GM11168 (cell line): ENCODE data around the gene BPTF.
"Not testable (repeated sequence)": the region's sequence is repeated elsewhere in the genome, so short reads cannot be mapped to it uniquely, and the experiment has no call there.

Experiments
- in situ Hi-C: fragments of 300-500 bp; cut with MboI; formaldehyde crosslinking; loops from one replicate; pipeline ENCODE4 v1.12.0; 2022; ENCODE audit warnings: low sequenced_read_pairs; ENCODE audit not compliant: unreplicated experiment

BPTF gene

DNA sequence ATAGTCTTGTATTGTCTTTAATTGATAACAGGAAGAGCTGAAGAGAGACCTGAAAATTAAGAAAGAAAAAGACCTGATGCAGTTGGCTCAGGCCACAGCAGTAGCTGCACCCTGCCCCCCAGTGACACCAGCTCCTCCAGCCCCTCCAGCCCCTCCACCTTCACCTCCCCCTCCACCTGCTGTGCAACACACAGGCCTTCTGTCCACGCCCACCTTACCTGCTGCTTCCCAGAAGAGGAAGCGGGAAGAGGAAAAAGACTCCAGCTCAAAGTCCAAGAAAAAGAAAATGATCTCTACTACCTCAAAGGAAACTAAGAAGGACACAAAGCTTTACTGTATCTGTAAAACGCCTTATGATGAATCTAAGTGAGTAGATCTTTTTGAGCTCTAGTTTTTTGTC lies 134.2 kb downstream of the BPTF start:
- in situ Hi-C loops: no loop called here

DNA sequence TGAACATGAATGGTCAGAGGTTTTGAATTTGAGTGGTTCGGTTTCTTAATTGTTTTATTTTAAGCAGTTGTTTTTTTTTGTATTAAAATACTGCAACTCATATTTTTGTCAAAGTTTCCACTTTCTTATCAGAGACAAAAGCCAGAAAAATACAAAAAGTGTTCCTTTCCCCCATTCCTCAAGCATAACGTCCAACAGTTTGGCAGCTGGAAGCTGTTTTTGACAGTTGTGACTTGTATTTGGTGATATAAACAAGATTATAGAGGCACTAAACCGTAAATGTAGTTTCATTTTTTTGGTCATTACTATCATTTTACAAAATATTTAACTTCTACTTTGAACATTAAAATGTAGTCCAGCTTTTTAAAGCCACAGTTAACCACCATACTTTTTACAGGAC lies 135.0 kb downstream of the BPTF start:
- in situ Hi-C loops: not testable (repeated sequence)

DNA sequence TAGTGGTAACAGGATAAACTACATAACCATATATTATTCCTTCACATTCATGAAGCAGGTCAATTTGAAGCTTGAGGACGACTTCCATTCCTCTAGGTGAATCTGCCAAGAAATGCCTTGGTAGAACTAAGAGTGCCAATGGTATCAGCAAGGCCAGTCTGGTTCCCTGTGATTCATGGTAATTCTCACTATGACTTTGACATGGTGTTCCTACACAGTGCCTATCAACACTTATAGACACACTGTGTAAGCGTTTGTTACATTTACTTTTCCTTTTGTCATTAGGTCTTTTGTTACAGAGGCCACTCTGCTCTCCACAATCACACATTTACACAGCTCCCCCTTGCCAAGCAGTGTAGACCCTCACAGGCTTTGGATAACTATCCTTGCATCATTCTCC lies 136.9 kb downstream of the BPTF start:
- in situ Hi-C loops: not testable (repeated sequence)

DNA sequence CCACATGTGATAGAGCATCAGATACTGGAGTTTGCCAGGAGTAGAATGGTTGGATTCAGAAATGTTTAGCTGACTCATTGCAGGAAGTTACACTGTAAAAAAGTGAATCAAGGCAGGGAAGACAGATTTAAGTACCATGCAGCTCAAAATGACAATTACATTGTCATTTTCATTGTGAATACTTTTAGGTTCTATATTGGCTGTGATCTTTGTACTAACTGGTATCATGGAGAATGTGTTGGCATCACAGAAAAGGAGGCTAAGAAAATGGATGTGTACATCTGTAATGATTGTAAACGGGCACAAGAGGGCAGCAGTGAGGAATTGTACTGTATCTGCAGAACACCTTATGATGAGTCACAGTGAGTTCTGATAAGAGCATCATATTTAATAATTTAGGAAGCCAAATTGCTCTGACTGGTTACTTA lies 137.9 kb downstream of the BPTF start:
- in situ Hi-C loops: not testable (repeated sequence)

DNA sequence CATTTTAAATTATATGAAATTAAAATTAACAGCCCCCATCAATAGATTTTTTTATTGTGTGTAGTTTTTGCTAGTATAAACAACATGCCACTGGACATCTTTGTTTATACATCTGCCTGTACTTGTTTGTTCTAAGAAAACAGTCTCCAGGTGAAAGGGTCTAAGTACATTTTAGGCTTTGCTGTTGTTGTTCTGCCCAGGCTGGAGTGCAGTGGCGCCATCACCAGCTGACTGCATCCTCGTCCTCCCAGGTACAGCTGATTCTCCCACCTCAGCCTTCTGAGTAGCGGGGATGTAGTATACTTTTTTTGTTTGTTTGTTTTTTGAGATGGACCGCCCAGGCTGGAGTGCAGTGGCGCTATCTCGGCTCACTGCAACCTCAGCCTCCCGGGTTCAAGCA lies 145.5 kb downstream of the BPTF start:
- in situ Hi-C loops: no loop called here

DNA sequence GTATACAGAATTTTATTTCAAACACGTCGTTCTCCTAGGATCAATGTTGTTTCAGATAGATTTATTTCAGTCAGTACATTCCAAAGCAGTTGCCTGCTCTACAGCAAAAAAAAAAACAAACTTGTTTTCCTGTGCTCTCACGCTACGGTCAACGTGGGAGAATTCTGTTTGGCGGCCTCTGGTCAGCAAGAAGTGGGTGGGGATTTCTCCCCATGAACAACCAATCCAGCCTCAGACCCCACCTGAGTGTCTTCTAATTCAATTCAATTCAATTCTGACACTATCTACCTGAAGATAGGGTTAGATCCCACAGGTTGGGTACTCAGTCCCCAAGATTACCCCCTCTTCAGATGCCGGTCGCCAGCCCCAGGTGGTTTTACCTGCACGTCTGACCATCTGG lies 148.9 kb downstream of the BPTF start:
- in situ Hi-C loops: no loop called here

DNA sequence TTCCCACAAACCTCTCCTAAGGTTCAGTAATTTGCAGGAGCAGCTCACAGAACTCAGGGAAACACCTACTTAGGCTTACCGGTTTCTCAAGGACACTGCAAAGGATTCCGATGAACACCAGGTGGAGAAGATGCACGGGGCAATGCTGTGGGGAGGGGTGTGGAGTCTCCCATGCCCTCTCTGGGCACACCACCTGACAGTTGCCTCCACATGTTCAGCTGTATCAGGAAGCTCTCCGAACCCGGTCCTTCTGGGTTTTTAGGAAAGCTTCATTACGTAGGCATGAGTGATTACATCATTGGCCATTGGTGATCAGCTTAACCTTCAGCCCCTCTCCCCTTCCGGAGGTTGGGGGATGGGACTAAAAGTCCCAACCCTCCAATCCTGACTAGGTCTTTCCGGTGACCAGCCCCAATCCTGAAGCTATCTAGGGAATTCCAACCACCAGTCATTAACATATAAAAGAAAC lies 149.3 kb downstream of the BPTF start:
- in situ Hi-C loops: no loop called here

DNA sequence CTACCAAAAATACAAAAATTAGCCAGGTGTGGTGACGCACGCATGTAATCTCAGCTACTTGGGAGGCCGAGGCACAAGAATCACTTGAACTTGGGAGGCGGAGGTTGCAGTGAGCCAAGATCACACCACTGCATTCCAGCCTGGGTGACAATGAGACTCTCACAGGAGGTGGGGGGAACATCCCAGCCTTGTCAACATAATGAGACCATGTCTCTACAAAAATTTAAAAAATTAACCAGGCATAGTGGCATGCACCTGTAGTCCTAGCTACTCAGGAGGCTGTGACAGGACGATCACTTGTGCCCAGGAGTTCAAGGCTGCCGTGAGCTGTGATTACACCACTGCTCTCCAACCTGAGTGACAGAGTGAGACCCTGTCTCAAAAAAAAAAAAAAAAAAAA lies 151.0 kb downstream of the BPTF start:
- in situ Hi-C loops: not testable (repeated sequence)

DNA sequence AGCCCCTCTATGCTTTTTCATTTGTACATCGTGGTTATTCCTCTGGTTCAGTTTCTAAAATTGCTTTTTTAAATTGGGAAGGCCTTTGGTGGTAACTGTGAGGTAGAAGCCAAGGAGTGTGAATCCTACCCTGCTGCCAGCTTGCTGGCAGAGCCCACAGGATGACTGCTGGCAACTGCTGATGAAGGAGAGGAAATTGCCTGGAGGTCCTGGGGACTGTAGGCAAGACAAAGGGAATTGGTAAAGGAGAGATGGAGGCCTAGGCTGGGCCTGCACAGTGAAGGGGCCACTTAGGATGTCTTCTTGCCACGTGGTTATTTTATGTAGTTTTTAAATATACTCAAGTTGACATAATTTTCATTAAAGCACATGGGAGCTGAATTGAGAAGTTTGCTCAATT lies 155.2 kb downstream of the BPTF start:
- in situ Hi-C loops: no loop called here

DNA sequence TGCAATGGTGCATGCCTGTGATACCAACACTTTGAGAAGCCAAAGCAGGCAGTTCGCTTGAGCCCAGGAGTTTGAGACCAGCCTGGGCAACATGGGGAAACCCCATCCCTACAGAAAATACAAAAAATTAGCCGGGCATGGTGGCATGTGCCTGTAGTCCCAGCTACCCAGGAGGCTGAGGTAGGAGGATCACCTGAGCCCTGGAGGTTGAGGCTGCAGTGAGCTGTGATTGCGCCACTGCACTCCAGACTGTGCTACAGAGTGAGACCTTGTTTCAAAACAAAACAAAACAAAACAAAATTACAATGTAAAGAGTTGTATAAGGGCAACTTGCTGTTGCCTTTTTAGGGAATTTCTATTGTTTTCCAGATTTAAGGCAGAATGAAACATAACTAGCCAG lies 155.6 kb downstream of the BPTF start:
- in situ Hi-C loops: not testable (repeated sequence)

DNA sequence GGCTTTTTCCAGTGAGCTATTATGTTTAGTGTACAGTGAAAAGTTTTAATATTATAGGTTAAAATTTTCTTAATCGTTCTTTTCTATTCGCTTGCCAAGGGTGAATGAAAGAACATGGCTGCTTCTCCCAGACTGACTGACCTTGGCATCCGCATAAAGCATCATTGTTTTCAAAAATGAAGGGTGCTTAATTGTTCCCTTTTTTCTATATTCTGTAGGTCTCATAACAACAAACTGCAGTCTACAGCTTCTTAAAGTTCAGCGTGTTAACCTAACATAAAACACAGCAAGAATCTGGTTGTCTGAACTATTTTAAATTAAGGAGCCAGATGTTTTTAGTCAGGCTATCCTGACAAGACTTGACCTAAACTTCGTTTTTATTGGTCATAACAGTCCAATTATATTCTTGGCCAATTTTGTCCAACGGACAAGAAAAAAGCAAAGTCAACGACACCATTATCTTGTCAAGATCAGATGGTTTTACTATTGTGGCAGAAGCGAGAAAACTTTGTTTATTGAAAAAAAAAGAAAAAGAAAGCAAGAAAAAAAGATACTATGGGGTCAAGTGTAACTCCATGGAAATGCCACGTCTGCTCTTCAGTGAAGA lies 156.8 kb downstream of the BPTF start:
- in situ Hi-C loops: no loop called here

DNA sequence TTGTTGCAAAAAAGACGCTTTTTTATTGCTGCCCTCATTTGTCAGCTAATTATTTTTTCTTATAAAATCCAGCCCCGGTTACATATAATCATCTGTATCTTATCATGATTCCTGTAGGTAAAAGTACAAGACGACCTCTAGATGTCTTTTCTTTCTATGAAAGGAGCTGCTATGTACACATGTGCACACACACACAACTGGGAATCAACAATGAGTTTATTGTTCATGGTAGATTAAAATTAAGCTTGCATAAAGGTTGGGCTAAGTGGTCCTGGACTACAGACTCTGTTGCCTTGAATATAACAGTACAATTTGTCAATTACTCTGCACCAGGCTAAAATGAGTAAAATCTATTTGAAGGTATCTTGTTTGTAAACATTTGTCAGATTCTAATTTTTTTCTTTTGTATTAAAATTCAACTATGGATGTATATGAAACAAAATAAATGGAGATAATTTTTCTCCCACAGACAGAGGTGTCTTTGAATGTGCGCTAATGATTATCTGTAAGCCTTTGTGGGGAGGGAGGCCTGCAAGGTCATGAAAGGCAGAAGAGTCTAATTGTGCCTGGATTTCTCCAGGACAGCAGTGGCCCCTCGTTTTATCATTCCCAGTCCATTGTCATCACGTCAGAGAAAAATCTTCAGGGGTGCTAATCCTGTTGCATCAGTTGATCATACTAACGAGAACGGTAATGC lies 157.5 kb downstream of the BPTF start:
- in situ Hi-C loops: no loop called here

DNA sequence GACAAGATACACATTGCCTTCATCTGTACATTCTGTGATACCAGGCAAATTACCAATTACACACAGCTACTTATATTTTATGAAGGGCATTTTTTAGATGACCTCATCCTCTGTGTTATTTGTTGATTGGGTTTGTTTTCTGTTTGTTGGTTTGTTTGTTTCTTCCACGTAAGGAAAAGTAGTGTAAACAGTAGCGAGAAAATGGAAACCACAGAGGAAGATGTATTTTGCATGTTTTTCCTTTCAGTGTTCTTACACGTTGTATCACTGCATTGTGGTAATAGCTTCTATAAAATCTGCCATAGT lies 158.0 kb downstream of the BPTF start:
- in situ Hi-C loops: no loop called here

DNA sequence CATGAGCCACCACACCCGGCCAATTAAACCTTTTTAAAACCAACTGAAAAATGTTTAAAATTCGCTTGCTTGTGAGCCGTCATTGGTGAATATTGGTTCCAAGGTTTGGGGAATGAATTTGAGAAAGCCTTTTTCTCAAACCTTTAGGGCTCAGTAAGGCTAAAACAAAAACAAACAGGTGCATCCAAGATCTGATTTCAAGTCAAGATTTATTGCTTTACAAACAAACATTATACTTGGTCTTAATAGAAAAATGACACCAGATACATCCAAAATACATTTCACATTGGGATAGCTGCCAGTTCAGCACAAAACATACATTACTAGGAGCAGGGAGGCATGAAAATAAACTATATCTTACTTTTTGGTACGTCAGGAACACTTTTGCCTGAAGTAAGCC lies 165.6 kb downstream of the BPTF start:
- in situ Hi-C loops: no loop called here

DNA sequence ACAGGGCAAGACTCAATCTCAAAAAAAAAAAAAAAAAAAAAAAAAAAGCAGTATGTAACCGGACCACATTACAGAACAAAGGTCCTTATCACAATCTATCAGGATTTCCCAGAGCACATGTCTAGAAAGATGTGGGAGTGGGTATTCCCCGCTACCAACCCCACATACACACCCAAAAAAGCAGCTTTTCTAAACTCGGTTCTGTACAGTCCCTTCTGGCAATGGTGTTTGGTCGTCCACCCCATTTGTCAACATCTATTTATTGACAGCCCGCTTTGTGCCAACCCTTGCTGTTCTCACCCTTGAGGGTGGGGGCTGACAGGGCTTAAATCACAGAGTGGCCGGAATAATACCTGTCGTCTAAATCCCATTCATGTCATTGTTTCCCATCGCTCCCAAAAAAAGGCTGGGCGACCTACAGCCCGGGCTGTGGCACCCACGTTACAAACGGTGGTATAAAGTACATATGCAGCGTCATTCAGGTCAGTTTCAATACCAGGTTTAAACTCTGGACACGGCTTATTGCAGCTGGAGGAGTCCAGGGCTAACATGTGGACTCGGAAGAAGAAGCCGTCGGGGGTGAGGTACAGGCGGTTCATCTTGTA lies 167.3 kb downstream of the BPTF start:
- in situ Hi-C loops: no loop called here

DNA sequence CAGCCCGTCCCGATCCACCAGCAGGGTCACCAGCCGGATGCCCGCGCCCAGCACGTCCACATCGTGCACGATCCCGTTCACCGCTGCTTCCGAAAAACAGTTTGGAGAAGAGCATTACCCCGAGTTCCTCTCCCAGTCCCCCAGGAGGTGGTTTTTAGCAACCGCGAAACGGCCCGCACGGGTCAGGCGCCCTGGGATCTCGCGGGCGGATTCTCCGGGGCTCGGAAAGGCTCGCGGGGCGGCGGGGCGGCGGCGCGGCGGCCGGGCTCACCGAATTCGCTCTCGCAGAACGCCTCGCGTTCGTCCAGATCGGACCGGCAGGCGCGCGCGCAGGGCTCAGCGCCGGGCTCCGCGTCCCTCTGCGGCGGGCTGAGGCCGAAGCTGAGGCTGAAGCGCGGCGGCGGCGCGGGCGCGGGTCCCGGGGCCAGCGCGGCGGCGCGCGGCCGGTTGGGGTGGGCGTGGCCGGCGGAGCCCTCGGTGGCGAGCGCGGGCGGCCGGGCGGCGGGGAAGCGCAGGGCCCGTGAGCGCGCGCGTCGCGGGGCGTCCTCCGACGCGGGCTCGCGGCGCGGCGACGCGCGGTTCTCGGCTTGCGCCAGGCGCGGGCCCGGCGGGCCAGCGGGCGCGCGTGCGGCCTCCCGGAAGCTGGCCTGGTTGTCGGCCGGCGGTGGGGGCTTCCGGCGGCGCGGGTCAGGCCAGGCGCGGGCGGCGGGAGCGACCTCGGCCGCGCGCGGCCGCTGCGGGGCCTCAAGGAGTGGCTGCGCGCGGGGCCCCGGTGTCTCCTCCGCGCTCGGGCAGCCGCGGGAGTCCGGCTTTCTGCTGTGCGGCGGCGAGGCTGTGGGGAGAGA lies 168.1 kb downstream of the BPTF start:
- in situ Hi-C loops: no loop called here

DNA sequence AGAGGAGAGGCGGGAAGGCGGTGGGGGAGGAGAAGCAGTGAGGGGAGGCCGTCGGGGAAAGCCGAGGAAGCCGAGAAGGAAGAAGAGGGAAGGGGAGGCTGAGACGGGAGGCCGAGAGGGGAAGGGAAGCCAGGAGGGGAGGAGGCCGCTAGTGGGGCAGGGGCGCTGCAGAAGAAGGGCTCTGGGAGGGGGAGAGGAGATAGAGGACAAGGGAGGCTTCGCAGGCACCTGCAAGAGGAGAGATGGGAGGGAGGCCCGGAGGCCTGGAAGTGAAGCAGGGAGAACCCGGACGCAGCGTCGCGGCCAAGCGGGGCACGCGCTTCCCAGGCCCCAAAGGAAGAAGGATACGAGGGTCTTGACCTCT lies 168.7 kb downstream of the BPTF start:
- in situ Hi-C loops: no loop called here

DNA sequence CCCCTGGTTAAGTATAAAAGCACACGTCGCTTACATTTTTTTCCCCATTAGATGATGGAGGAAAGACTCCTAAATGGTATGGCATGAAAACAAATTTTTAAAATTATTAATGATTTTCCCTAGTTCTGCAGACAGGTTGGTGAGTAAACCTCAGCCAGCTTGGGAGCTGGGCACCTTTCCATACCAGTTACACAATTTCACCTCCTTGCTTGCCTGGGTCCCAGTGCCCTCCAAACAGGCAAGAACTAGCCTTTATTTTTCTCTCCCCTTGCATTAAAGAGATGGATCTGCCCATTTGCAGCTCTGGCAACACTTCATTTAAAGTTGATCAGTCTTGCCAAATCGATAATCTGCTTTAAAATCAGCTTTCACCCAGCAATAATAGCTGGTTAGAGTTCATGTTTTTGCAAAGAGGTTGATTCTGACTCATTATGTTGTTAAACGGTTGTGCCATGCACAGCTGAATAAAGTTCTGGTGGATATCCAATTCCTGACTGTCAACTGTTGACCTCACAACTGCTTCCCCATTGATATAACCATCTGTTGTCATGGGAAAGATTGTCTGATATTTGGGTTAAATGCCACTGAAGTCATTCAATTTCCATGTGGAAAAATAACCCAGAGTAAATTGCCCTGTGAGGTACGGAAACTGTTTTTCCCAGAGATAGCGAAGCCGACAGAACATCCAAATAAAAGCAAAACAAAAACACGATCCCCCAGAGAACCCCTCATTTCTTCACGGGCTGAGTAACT lies 169.7 kb downstream of the BPTF start:
- in situ Hi-C loops: no loop called here

DNA sequence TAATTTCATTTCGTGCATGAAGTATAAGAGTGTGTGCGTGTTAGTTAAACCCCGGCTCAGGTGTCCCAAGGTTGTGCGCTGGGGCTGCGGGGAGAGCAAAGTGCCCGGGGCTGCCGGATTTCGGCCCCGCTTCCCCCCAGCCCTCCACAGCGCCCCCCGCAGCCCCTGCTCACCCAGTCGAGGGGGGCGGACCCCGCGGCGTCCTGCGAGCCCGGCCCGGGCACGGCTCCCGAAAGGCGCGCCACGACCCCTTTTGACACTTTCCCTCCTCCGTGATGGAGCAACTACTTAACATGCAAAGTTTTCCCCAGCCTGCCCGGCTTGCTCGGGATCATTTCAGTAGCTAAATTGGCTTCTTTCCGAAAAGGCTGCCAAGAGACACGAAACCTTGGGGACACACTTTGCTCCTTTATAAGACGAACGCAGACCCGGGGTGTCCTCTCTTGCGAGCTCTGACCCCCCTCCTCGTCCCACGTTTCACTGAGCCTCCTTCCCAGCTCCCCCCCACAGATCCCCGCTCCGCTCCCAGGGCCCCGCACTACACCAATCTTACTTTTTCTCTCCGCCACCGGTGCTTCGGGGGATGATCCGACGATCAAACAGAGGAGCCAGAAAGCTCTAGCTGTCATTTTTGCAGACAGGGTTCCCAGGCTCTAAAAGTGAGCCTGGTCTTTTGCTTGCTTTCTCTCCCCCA lies 170.4 kb downstream of the BPTF start:
- in situ Hi-C loops: no loop called here
